Activated CD4-positive, alpha-beta memory T cell treated with anti-CD3 and anti-CD28 coated beads, Interleukin-2, amount 10 ng/mL, durations not matched to agents 7 days and 5 days (primary cell): ENCODE data around the gene MPC2. TPM values are rescaled to one million over a fixed set of nuclear protein-coding genes. Genes with fewer than 3 reads are reported as not detected.
"Not testable (repeated sequence)": the region's sequence is repeated elsewhere in the genome, so short reads cannot be mapped to it uniquely, and the experiment has no call there.

Experiments used
- CTCF ChIA-PET: fragments of 350-600 bp; sonication (Branson Sonifier 250); formaldehyde crosslinking; loops from one replicate; lab custom pipeline; 2021; ENCODE audit warnings: antibody characterized with exemption, inconsistent platforms; lab: Charles Lee
- POLR2A ChIA-PET: fragments of 350-600 bp; sonication (Branson Sonifier 250); formaldehyde crosslinking; loops from one replicate; lab custom pipeline; 2021; ENCODE audit warnings: antibody characterized with exemption; lab: Charles Lee
- DNase-seq: peaks from one replicate; pipeline ENCODE4 v3.0.0-alpha.2; 2020
- H3K27ac Mint-ChIP-seq: one replicate; pipeline ENCODE4 v1.8.0; 2021; ENCODE audit warnings: mild to moderate bottlenecking, mixed read lengths
- H3K27me3 Mint-ChIP-seq: one replicate; pipeline ENCODE4 v1.8.0; 2021; ENCODE audit warnings: mixed read lengths
- H3K36me3 Mint-ChIP-seq: one replicate; pipeline ENCODE4 v1.8.0; 2021; ENCODE audit warnings: low read depth, mixed read lengths
- H3K4me1 Mint-ChIP-seq: one replicate; pipeline ENCODE4 v1.8.0; 2021; ENCODE audit warnings: mixed read lengths
- H3K4me3 Mint-ChIP-seq: one replicate; pipeline ENCODE4 v1.8.0; 2021; ENCODE audit warnings: mild to moderate bottlenecking, mixed read lengths
- H3K9me3 Mint-ChIP-seq: one replicate; pipeline ENCODE4 v1.8.0; 2021; ENCODE audit warnings: mixed read lengths
- total RNA-seq, 2 experiments: library from RNA; stranded (reverse); gene quantifications; one replicate each; pipeline ENCODE4 v1.2.3, GENCODE V29; 2021

Gene MPC2
- total RNA-seq, 2 experiments from 2014 or later = 61.4 to 61.5 TPM

GRCh38 chr1:167887187-167887586, 49.7 kb downstream of the MPC2 start:
- DNase-seq, H3K9me3 Mint-ChIP-seq, H3K27ac Mint-ChIP-seq, H3K36me3 Mint-ChIP-seq, H3K4me3 Mint-ChIP-seq, CTCF ChIA-PET, H3K4me1 Mint-ChIP-seq, H3K27me3 Mint-ChIP-seq, POLR2A ChIA-PET: not testable (repeated sequence)

- H3K4me3 Mint-ChIP-seq = no peak overlapping the region
- H3K9me3 Mint-ChIP-seq = no peaks in the 10 kb centered on the region
- H3K36me3 Mint-ChIP-seq = no peaks in the 10 kb centered on the region
- POLR2A ChIA-PET = interaction anchor here (0.6 kb wide), 1 partner anchor 100 kb away, joined by 3 read pairs; no protein-coding TSS in a partner anchor
- CTCF ChIA-PET = interaction anchor here (0.7 kb wide), 1 partner anchor 288 kb away, joined by 4 read pairs; no protein-coding TSS in a partner anchor
- H3K27ac Mint-ChIP-seq = no peak overlapping the region
- DNase-seq = no peak
- peaks cover 1% of the 10 kb centered on the region for H3K27me3 Mint-ChIP-seq
- H3K4me1 Mint-ChIP-seq = no peaks in the 10 kb centered on the region
Observed at GRCh38 chr1:167882376-167882775, 54.5 kb downstream of the MPC2 start.

- no peaks in the 10 kb centered on the region for H3K36me3 Mint-ChIP-seq
- DNase-seq = no peak
- H3K27ac Mint-ChIP-seq = no peak overlapping the region
- H3K4me3 Mint-ChIP-seq = no peak overlapping the region
- POLR2A ChIA-PET = no interaction called here
- no peaks in the 10 kb centered on the region for H3K4me1 Mint-ChIP-seq
- H3K27me3 Mint-ChIP-seq = peaks cover 1% of the 10 kb centered on the region
- H3K9me3 Mint-ChIP-seq = no peaks in the 10 kb centered on the region
- CTCF ChIA-PET = no interaction called here
Observed at GRCh38 chr1:167881786-167882185, 55.1 kb downstream of the MPC2 start.

- no peak for DNase-seq
- CTCF ChIA-PET = no interaction called here
- Mint-ChIP-seq H3K27me3 (peaks cover 1% of the 10 kb centered on the region), H3K9me3 (no peaks in the 10 kb centered on the region), H3K4me3 (no peak overlapping the region), H3K27ac (no peak overlapping the region), H3K36me3 (no peaks in the 10 kb centered on the region), H3K4me1 (no peaks in the 10 kb centered on the region)
- POLR2A ChIA-PET = no interaction called here
Observed at GRCh38 chr1:167881069-167881468, 55.8 kb downstream of the MPC2 start.

GRCh38 chr1:167880580-167881021, 56.3 kb downstream of the MPC2 start:
- ChIA-PET POLR2A (no interaction called here), CTCF (no interaction called here)
- H3K4me3 Mint-ChIP-seq = no peak overlapping the region
- H3K36me3 Mint-ChIP-seq = no peaks in the 10 kb centered on the region
- no peaks in the 10 kb centered on the region for H3K4me1 Mint-ChIP-seq
- H3K27ac Mint-ChIP-seq = no peak overlapping the region
- H3K27me3 Mint-ChIP-seq = peaks cover 1% of the 10 kb centered on the region
- H3K9me3 Mint-ChIP-seq = no peaks in the 10 kb centered on the region
- DNase-seq = no peak

GRCh38 chr1:167879508-167879907, 57.4 kb downstream of the MPC2 start:
- H3K4me1 Mint-ChIP-seq = no peaks in the 10 kb centered on the region
- H3K27me3 Mint-ChIP-seq = no peaks in the 10 kb centered on the region
- no peak overlapping the region for H3K4me3 Mint-ChIP-seq
- no peak overlapping the region for H3K27ac Mint-ChIP-seq
- no peaks in the 10 kb centered on the region for H3K9me3 Mint-ChIP-seq
- no peak for DNase-seq
- ChIA-PET POLR2A (no interaction called here), CTCF (no interaction called here)
- H3K36me3 Mint-ChIP-seq = no peaks in the 10 kb centered on the region

GRCh38 chr1:167878372-167879160, 58.3 kb downstream of the MPC2 start:
- POLR2A ChIA-PET = no interaction called here
- Mint-ChIP-seq H3K4me3 (no peak overlapping the region), H3K4me1 (no peaks in the 10 kb centered on the region), H3K27me3 (no peaks in the 10 kb centered on the region), H3K36me3 (no peaks in the 10 kb centered on the region), H3K27ac (no peak overlapping the region), H3K9me3 (no peaks in the 10 kb centered on the region)
- DNase-seq = no peak
- CTCF ChIA-PET = no interaction called here

- Mint-ChIP-seq H3K9me3 (no peaks in the 10 kb centered on the region), H3K27me3 (no peaks in the 10 kb centered on the region), H3K4me3 (no peak overlapping the region), H3K27ac (no peak overlapping the region), H3K36me3 (no peaks in the 10 kb centered on the region), H3K4me1 (no peaks in the 10 kb centered on the region)
- no peak for DNase-seq
- CTCF ChIA-PET = no interaction called here
- POLR2A ChIA-PET = no interaction called here
Observed at GRCh38 chr1:167876597-167877175, 60.2 kb downstream of the MPC2 start.

GRCh38 chr1:167871331-167871730, 65.5 kb downstream of the MPC2 start:
- DNase-seq = no peak
- Mint-ChIP-seq H3K27me3 (no peaks in the 10 kb centered on the region), H3K4me1 (no peaks in the 10 kb centered on the region), H3K27ac (no peak overlapping the region), H3K4me3 (no peak overlapping the region), H3K36me3 (no peaks in the 10 kb centered on the region), H3K9me3 (no peaks in the 10 kb centered on the region)
- ChIA-PET CTCF (interaction anchor here (0.6 to 0.7 kb wide), 2 partner anchors 141 to 1996 kb away, joined by 3 read pairs; no protein-coding TSS in a partner anchor), POLR2A (interaction anchor here (1.0 kb wide), 1 partner anchor 66 kb away, joined by 4 read pairs; the partner anchor contains the start of gene MPC2)

- H3K4me1 Mint-ChIP-seq, POLR2A ChIA-PET, DNase-seq, H3K27me3 Mint-ChIP-seq, H3K9me3 Mint-ChIP-seq, H3K27ac Mint-ChIP-seq, CTCF ChIA-PET, H3K4me3 Mint-ChIP-seq, H3K36me3 Mint-ChIP-seq: not testable (repeated sequence)
Observed at GRCh38 chr1:167869157-167870001, 67.5 kb downstream of the MPC2 start.

GRCh38 chr1:167866739-167867414, 70.0 kb downstream of the MPC2 start:
- H3K27me3 Mint-ChIP-seq, H3K4me1 Mint-ChIP-seq, H3K36me3 Mint-ChIP-seq, H3K4me3 Mint-ChIP-seq, POLR2A ChIA-PET, H3K27ac Mint-ChIP-seq, CTCF ChIA-PET, H3K9me3 Mint-ChIP-seq, DNase-seq: not testable (repeated sequence)
